CD4-positive, alpha-beta T cell (primary cell): Measurements from ENCODE around the gene YWHAG. TPM values are rescaled to one million over a fixed set of nuclear protein-coding genes. Genes with fewer than 3 reads are reported as not detected.

ENCODE experiments used
- ATAC-seq: fragments of 200-7000 bp; cut with Tn5 transposase; one replicate; pipeline ENCODE4 v1.10.0; 2022; ENCODE audit warnings: mild to moderate bottlenecking; ENCODE audit not compliant: poor library complexity
- CTCF ChIA-PET: fragments of 350-600 bp; sonication (Branson Sonifier 250); formaldehyde crosslinking; loops from one replicate; lab custom pipeline; 2021; ENCODE audit warnings: antibody characterized with exemption, inconsistent platforms; lab: Charles Lee
- POLR2A ChIA-PET: fragments of 350-600 bp; sonication (Branson Sonifier 250); formaldehyde crosslinking; loops from one replicate; lab custom pipeline; 2021; ENCODE audit warnings: antibody characterized with exemption, inconsistent platforms; lab: Charles Lee
- DNase-seq, 14 experiments: peaks; one replicate each; pipeline ENCODE4 v3.0.0-alpha.2; 2013 to 2020; ENCODE audit warnings: mixed read lengths in 2 of 14
- H3K27ac ChIP-seq, 2 donors: one replicate each; pipeline versions ENCODE4 v1.5.1 to v1.7.0; 2013; ENCODE audit warnings: low read length in 2 of 2, low read depth in 1 of 2, mild to moderate bottlenecking in 1 of 2
- H3K27me3 ChIP-seq, 2 experiments: 1 replicate in 1 of 2; 2 replicates in 1 of 2; pipeline versions ENCODE4 v1.6.1 to v1.7.0; 2013; ENCODE audit warnings: low read length in 2 of 2, control low read depth in 1 of 2, mild to moderate bottlenecking in 1 of 2, moderate library complexity in 1 of 2; ENCODE audit not compliant: insufficient read depth in 2 of 2, control insufficient read depth in 1 of 2
- H3K36me3 ChIP-seq: one replicate; pipeline ENCODE4 v1.6.1; 2013; ENCODE audit warnings: low read length, control low read depth; ENCODE audit not compliant: insufficient read depth
- H3K4me1 ChIP-seq: one replicate; pipeline ENCODE4 v1.6.1; 2013; ENCODE audit warnings: low read length, control low read depth; ENCODE audit not compliant: insufficient read depth
- H3K4me3 ChIP-seq: one replicate; pipeline ENCODE4 v1.5.1; 2013; ENCODE audit warnings: mild to moderate bottlenecking, low read length, moderate library complexity
- H3K9me3 ChIP-seq, 2 experiments: 1 replicate in 1 of 2; 2 replicates in 1 of 2; pipeline versions ENCODE4 v1.6.1 to v1.7.0; 2013; ENCODE audit warnings: low read length in 2 of 2, mild to moderate bottlenecking in 2 of 2, control low read depth in 1 of 2, moderate library complexity in 1 of 2; ENCODE audit not compliant: control insufficient read depth in 1 of 2, insufficient read depth in 1 of 2
- H3K27ac Mint-ChIP-seq: one replicate; pipeline ENCODE4 v1.8.0; 2020; ENCODE audit warnings: mixed read lengths
- H3K27me3 Mint-ChIP-seq: one replicate; pipeline ENCODE4 v1.8.0; 2021; ENCODE audit warnings: mixed read lengths
- H3K36me3 Mint-ChIP-seq: one replicate; pipeline ENCODE4 v1.8.0; 2021; ENCODE audit warnings: low read depth, mixed read lengths
- H3K4me1 Mint-ChIP-seq: one replicate; pipeline ENCODE4 v1.8.0; 2021; ENCODE audit warnings: low read depth, mixed read lengths
- H3K4me3 Mint-ChIP-seq: one replicate; pipeline ENCODE4 v1.8.0; 2020; ENCODE audit warnings: mild to moderate bottlenecking, mixed read lengths
- H3K9me3 Mint-ChIP-seq: one replicate; pipeline ENCODE4 v1.8.0; 2020; ENCODE audit warnings: mixed read lengths
- intact Hi-C, 2 experiments: fragments of 100-400 bp; cut with DNase I in 1 of 2; cut with micrococcal nuclease in 1 of 2; formaldehyde crosslinking; loops; one replicate each; pipeline versions ENCODE4 v1.15.1 to v1.9.0; 2023 to 2025; cut with DNase I, micrococcal nuclease
- total RNA-seq, 174 experiments: library from RNA in 2 of 174; stranded (reverse) in 2 of 174; gene quantifications; one replicate each; pipeline ENCODE4 v1.2.3 and lab custom pipeline; 2021 to 2026
- TF ChIP-seq, protein P1 (sequence below): fragments of 200-600 bp; IDR thresholded peaks from one replicate; pipeline ENCODE4 v1.8.0; 2022; ENCODE audit warnings: antibody characterized with exemption, mild to moderate bottlenecking

The YWHAG gene
- total RNA-seq, 2 experiments from 2014 or later, result 23.4 to 24.3 TPM

DNA sequence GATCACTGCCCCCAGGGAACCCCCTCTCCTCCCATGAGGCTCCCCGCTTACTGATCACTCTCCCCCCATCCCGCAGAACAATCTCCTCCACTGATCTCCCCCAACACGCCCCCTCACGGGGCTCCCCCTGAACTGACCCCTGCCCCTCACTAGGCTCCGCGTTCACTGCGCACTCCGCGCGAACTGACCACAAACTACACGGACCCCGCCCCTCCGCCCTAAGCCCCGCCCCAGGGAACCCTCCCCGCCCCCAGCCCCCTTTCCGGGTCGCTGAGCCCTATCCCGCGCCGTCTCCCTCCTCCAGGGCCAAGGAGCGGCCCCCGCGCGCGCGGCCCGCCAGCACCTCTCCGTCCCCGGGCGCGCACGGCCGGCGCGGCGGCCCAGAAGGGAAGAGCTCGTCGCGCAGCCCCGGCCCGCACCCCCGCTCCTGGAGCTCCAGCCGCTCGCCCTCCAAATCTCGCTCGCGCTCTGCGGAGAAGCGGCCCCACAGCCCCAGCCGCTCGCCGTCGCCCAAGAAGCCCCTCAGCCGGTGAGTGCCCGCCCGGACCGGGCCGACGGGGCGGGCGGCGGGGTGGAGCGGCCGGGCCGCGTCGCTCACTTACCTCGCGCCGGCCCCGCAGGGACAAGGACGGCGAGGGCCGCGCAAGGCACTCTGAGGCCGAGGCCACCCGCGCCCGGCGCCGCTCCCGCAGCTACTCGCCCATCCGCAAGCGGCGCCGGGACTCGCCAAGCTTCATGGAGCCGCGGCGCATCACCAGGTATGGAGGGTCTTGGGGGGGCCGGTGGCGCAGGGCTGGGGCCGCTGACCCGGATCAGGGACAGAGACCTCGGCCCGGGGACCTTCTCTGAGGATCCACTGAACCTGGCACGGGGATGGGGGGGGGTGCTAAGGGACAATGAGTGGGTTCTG, 76.2 kb downstream of the YWHAG start:
- ATAC-seq (peak; percentile 59), DNase-seq (peak in 2 of 14 experiments; percentile 34 to 41)
- Histone ChIP-seq H3K27ac (no peak overlapping the region), H3K36me3 (no peaks in the 10 kb centered on the region), H3K27me3 (peaks cover 26 to 29% of the 10 kb centered on the region in 2 experiments), H3K9me3 (no peaks in the 10 kb centered on the region), H3K4me3 (peak overlapping the region; percentile 28), H3K4me1 (peaks cover 16% of the 10 kb centered on the region)
- CTCF ChIA-PET, result interaction anchor here (1.0 to 1.4 kb wide), 2 partner anchors 9 to 32 kb away, joined by 4 read pairs; no protein-coding TSS in a partner anchor
- Mint-ChIP-seq H3K4me3 (peak overlapping the region; percentile 66), H3K27me3 (peaks cover 43% of the 10 kb centered on the region), H3K4me1 (no peaks in the 10 kb centered on the region), H3K36me3 (no peaks in the 10 kb centered on the region), H3K27ac (no peak overlapping the region), H3K9me3 (no peaks in the 10 kb centered on the region)
- POLR2A ChIA-PET, result interaction anchor here (0.5 to 1.6 kb wide), 3 partner anchors 28 to 367 kb away, joined by 3 to 9 read pairs (median 3); partner anchors contain the start of gene POR
- TF ChIP-seq, protein P1, sequence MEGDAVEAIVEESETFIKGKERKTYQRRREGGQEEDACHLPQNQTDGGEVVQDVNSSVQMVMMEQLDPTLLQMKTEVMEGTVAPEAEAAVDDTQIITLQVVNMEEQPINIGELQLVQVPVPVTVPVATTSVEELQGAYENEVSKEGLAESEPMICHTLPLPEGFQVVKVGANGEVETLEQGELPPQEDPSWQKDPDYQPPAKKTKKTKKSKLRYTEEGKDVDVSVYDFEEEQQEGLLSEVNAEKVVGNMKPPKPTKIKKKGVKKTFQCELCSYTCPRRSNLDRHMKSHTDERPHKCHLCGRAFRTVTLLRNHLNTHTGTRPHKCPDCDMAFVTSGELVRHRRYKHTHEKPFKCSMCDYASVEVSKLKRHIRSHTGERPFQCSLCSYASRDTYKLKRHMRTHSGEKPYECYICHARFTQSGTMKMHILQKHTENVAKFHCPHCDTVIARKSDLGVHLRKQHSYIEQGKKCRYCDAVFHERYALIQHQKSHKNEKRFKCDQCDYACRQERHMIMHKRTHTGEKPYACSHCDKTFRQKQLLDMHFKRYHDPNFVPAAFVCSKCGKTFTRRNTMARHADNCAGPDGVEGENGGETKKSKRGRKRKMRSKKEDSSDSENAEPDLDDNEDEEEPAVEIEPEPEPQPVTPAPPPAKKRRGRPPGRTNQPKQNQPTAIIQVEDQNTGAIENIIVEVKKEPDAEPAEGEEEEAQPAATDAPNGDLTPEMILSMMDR, result no peak
- intact Hi-C loops, result loop anchor here in 1 of 2 experiments (5.0 kb wide), 1 partner anchor 35 kb away; no protein-coding TSS in a partner anchor

DNA sequence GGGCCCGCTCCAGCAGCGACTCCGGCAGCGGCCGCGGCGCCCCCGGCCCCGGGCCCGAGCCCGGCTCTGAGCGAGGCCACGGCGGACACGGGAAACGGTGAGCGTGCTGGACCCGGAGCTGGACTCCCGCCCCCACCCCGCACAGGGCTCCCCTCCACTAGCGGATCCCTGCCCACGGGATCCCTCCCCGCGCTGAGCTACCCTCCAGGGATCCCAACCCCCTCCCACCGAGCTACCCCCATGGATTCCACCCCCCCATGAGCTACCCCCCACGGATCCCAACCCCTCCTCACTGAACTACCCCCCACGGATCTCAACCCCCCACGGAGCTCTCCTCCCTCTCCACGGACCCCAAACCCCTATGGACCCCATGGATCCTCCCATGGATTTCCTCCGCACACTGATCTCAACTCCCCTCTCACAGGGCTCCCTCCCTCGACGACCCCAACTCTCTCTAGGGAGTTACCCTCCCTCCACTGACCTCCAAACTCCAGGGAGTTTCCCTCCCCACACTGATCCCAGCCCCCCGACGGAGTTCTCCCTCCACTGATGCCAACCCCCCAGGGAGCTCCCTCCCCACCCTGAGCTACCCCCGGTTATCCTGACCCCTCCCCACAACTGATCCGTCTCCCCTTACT, 77.0 kb downstream of the YWHAG start:
- no peaks in the 10 kb centered on the region for H3K36me3 Mint-ChIP-seq
- intact Hi-C loops, result loop anchor here in 1 of 2 experiments (5.0 kb wide), 1 partner anchor 35 kb away; no protein-coding TSS in a partner anchor
- H3K4me3 Mint-ChIP-seq, result peak overlapping the region; percentile 67
- Histone ChIP-seq H3K4me1 (peaks cover 16% of the 10 kb centered on the region), H3K36me3 (no peaks in the 10 kb centered on the region), H3K27me3 (peaks cover 28 to 29% of the 10 kb centered on the region in 2 experiments), H3K9me3 (no peaks in the 10 kb centered on the region), H3K27ac (no peak overlapping the region), H3K4me3 (peak overlapping the region; percentile 28)
- H3K4me1 Mint-ChIP-seq, result no peaks in the 10 kb centered on the region
- TF ChIP-seq, protein P1, result no peak
- no peak overlapping the region for H3K27ac Mint-ChIP-seq
- ChIA-PET CTCF (interaction anchor here (0.5 to 1.4 kb wide), 2 partner anchors 15 to 33 kb away, joined by 3 to 4 read pairs; no protein-coding TSS in a partner anchor), POLR2A (interaction anchor here (0.5 to 1.6 kb wide), 3 partner anchors 27 to 367 kb away, joined by 3 to 9 read pairs (median 3); partner anchors contain the start of gene POR)
- DNase-seq (no peak), ATAC-seq (no peak)
- H3K9me3 Mint-ChIP-seq, result no peaks in the 10 kb centered on the region
- H3K27me3 Mint-ChIP-seq, result peaks cover 48% of the 10 kb centered on the region
